Endothelial cell of umbilical vein (primary cell): ENCODE measurements around the gene RAB3B. TPM values are rescaled to one million over a fixed set of nuclear protein-coding genes. Genes with fewer than 3 reads are reported as not detected.

ENCODE experiments used
- BruUV-seq: library from RNA; stranded (reverse); fragments of 400-500 nt; replicated peaks from 2 replicates; lab custom pipeline; 2021; lab: Mats Ljungman, UMichigan
- CTCF ChIA-PET: fragments of 300-600, 350-600 bp; sonication (Branson Sonifier 250); formaldehyde crosslinking; loops from one replicate; lab custom pipeline; 2021; ENCODE audit warnings: antibody characterized with exemption, inconsistent platforms; lab: Charles Lee
- POLR2A ChIA-PET: fragments of 300-600, 350-600 bp; sonication (Branson Sonifier 250); formaldehyde crosslinking; loops from one replicate; lab custom pipeline; 2021; ENCODE audit warnings: antibody characterized with exemption, inconsistent platforms; lab: Charles Lee
- DNase-seq: peaks from one replicate; pipeline ENCODE4 v3.0.0-alpha.2; 2011; ENCODE audit warnings: low read depth, low spot score
- FAIRE-seq: peaks from 2 replicates; lab custom pipeline; 2011; peaks lifted over from hg19 to GRCh38; lab: Jason Lieb, UNC
- H2AFZ ChIP-seq: 2 replicates; pipeline ENCODE4 v1.6.0; 2012; ENCODE audit warnings: low read depth, low read length, control low read depth, inconsistent platforms
- H3K27ac ChIP-seq: 2 replicates; pipeline ENCODE4 v1.5.1; 2011; ENCODE audit warnings: low read depth, mild to moderate bottlenecking, control low read depth, low read length, moderate library complexity; ENCODE audit not compliant: insufficient read depth
- H3K27me3 ChIP-seq, 2 experiments: 2 replicates each; pipeline versions ENCODE4 v1.6.0 to v1.6.1; 2011; ENCODE audit warnings: low read length in 2 of 2, mixed read lengths in 1 of 2; ENCODE audit not compliant: control insufficient read depth in 2 of 2, insufficient read depth in 2 of 2
- H3K36me3 ChIP-seq, 2 experiments: 2 replicates in 1 of 2; 3 replicates in 1 of 2; pipeline ENCODE4 v1.5.1; 2011; ENCODE audit warnings: low read length in 2 of 2, mild to moderate bottlenecking in 1 of 2, moderate library complexity in 1 of 2; ENCODE audit not compliant: control insufficient read depth in 2 of 2, insufficient read depth in 2 of 2; ENCODE audit errors: extremely low read depth in 1 of 2
- H3K4me1 ChIP-seq: 3 replicates; pipeline ENCODE4 v1.5.1; 2011; ENCODE audit warnings: mild to moderate bottlenecking, low read length; ENCODE audit not compliant: control insufficient read depth, insufficient read depth; ENCODE audit errors: extremely low read depth
- H3K4me2 ChIP-seq: 2 replicates; pipeline ENCODE4 v1.6.1; 2011; ENCODE audit warnings: low read length, control low read depth, mixed read lengths; ENCODE audit not compliant: insufficient read depth
- H3K4me3 ChIP-seq, 3 experiments: fragments of 200-600 bp in 1 of 3; sonication (generic), shearing (Covaris generic) in 1 of 3; replicated peaks in 1 of 3; 2 replicates each; pipeline ENCODE4 v1.5.1; 2011 to 2016; ENCODE audit warnings: control low read depth in 3 of 3, low read length in 3 of 3, mild to moderate bottlenecking in 2 of 3, inconsistent platforms in 1 of 3, low read depth in 1 of 3, moderate library complexity in 1 of 3; ENCODE audit not compliant: insufficient read depth in 1 of 3
- H3K79me2 ChIP-seq: 2 replicates; pipeline ENCODE4 v1.6.0; 2012; ENCODE audit warnings: low read length, inconsistent platforms; ENCODE audit not compliant: control insufficient read depth, insufficient read depth
- H3K9ac ChIP-seq: replicated peaks from 2 replicates; pipeline ENCODE3; 2011; ENCODE audit warnings: low read length, control low read depth; ENCODE audit not compliant: insufficient read depth; ENCODE audit errors: extremely low read depth
- H3K9me1 ChIP-seq: replicated peaks from 3 replicates; pipeline ENCODE4 v1.6.0; 2011; ENCODE audit warnings: mild to moderate bottlenecking, low read length; ENCODE audit not compliant: control insufficient read depth, insufficient read depth; ENCODE audit errors: extremely low read depth
- H3K9me3 ChIP-seq: replicated peaks from 2 replicates; pipeline ENCODE4 v1.5.1; 2012; ENCODE audit warnings: low read length, inconsistent platforms; ENCODE audit not compliant: control insufficient read depth, insufficient read depth
- H4K20me1 ChIP-seq: replicated peaks from 2 replicates; pipeline ENCODE3; 2011; ENCODE audit warnings: mild to moderate bottlenecking, low read length; ENCODE audit not compliant: control insufficient read depth, insufficient read depth; ENCODE audit errors: extremely low read depth
- CTCF ChIP-seq, 2 donors: IDR thresholded peaks; 1 replicate in 1 of 2; 2 replicates in 1 of 2; pipeline ENCODE4 v1.5.1; 2011; ENCODE audit warnings: low read length in 2 of 2, mild to moderate bottlenecking in 2 of 2, moderate library complexity in 2 of 2, control low read depth in 1 of 2, inconsistent platforms in 1 of 2, low read depth in 1 of 2; ENCODE audit not compliant: insufficient read depth in 1 of 2; ENCODE audit errors: extremely low read depth in 1 of 2
- EZH2 ChIP-seq: IDR thresholded peaks from 2 replicates; pipeline ENCODE4 v1.6.1; 2012; ENCODE audit warnings: borderline replicate concordance, low read depth, mild to moderate bottlenecking, moderate library complexity, low read length, inconsistent platforms; ENCODE audit not compliant: severe bottlenecking
- FOS ChIP-seq: IDR thresholded peaks from 2 replicates; pipeline ENCODE4 v1.6.1; 2011; ENCODE audit warnings: mild to moderate bottlenecking, low read length, moderate library complexity, borderline replicate concordance; ENCODE audit not compliant: insufficient read depth
- GATA2 ChIP-seq: IDR thresholded peaks from 2 replicates; pipeline ENCODE4 v1.7.0; 2011; ENCODE audit warnings: low read depth, mild to moderate bottlenecking, moderate library complexity, mixed read lengths, low read length; ENCODE audit not compliant: insufficient read length, insufficient read depth
- JUN ChIP-seq: IDR thresholded peaks from 2 replicates; pipeline ENCODE4 v1.6.1; 2011; ENCODE audit warnings: borderline replicate concordance, low read depth; ENCODE audit not compliant: insufficient read length, insufficient read depth
- MAX ChIP-seq: IDR thresholded peaks from 2 replicates; pipeline ENCODE4 v1.6.1; 2011; ENCODE audit not compliant: insufficient read depth, insufficient read length
- MYC ChIP-seq: IDR thresholded peaks from one replicate; pipeline ENCODE4 v1.6.1; 2011; ENCODE audit warnings: mild to moderate bottlenecking, low read depth, low read length
- POLR2A ChIP-seq: IDR thresholded peaks from 2 replicates; pipeline ENCODE4 v1.6.1; 2012; ENCODE audit warnings: low read depth, mild to moderate bottlenecking, control low read depth, low read length
- POLR2AphosphoS5 ChIP-seq: IDR thresholded peaks from 2 replicates; pipeline ENCODE4 v1.6.1; 2012; ENCODE audit warnings: low read depth, mild to moderate bottlenecking, control low read depth, low read length, moderate library complexity; ENCODE audit not compliant: insufficient read depth
- dilution Hi-C: fragments of 300-500 bp; cut with MboI; formaldehyde crosslinking; loops from one replicate; pipeline ENCODE4 v1.15.0; 2019; ENCODE audit warnings: low sequenced_read_pairs; ENCODE audit not compliant: extremely low pct_ligation_motif_present
- intact Hi-C: fragments of 100-400 bp; cut with micrococcal nuclease; formaldehyde crosslinking; loops from one replicate; pipeline ENCODE4 v1.10.0; 2022
- polyA plus RNA-seq, 4 experiments: library from polyadenylated mRNA; depleted of rRNA in 3 of 4; stranded (reverse) in 3 of 4; unstranded in 1 of 4; fragments of >200 nt; gene quantifications; 2 replicates each; pipeline versions ENCODE4 v1.2.1 to v1.2.3, GENCODE V29; 2011 to 2012; ENCODE audit warnings: missing spikeins in 1 of 4
- total RNA-seq: library from RNA; stranded (reverse); gene quantifications from 2 replicates; pipeline ENCODE4 v1.2.3, GENCODE V29; 2021

Gene RAB3B
- total and polyA plus RNA-seq, 2 donors (not counting 3 experiments of a cell fraction or from before 2014, with no cell fraction given), result 4.1 to 10.4 TPM

GRCh38 chr1:51948491-51948915 is 42.0 kb downstream of the RAB3B start:
- no peaks in the 10 kb centered on the region for H3K27me3 ChIP-seq
- ChIA-PET POLR2A (no interaction called here), CTCF (no interaction called here)
- no peaks in the 10 kb centered on the region for H3K79me2 ChIP-seq
- no peak for DNase-seq
- no peaks in the 10 kb centered on the region for H3K9me1 ChIP-seq
- no peaks in the 10 kb centered on the region for H4K20me1 ChIP-seq
- intact Hi-C loops, result no loop called here
- no peak overlapping the region for H3K4me2 ChIP-seq
- no peak overlapping the region for H3K27ac ChIP-seq
- peaks cover 13% of the 10 kb centered on the region for H3K4me1 ChIP-seq
- H3K36me3 ChIP-seq, result no peaks in the 10 kb centered on the region
- no peaks in the 10 kb centered on the region for H3K9me3 ChIP-seq
- H3K9ac ChIP-seq, result no peak overlapping the region
- no peak for TF ChIP-seq CTCF (IDR thresholded peaks at IDR 0.05; ENCODE audit: extremely low read depth in 1 of 2, insufficient read depth in 1 of 2, low read depth in 1 of 2, low read length in 2 of 2)
- no peak for TF ChIP-seq POLR2AphosphoS5
- no peak for TF ChIP-seq MYC
- TF ChIP-seq FOS, result no peak
- TF ChIP-seq GATA2, result no peak
- no peak for TF ChIP-seq JUN
- TF ChIP-seq POLR2A, result no peak
- no peak for TF ChIP-seq MAX
- TF ChIP-seq EZH2, result no peak
- dilution Hi-C loops, result no loop called here
- no peak overlapping the region for H2AFZ ChIP-seq
- no peak overlapping the region for H3K4me3 ChIP-seq
- BruUV-seq, result no TSS peak
- no peak for FAIRE-seq
